Lung (tissue), 12 donors: Measurements from ENCODE around the gene C20orf202. TPM values are rescaled to one million over a fixed set of nuclear protein-coding genes. Genes with fewer than 3 reads are reported as not detected.

ENCODE experiments used
- ATAC-seq: fragments of 200-7000 bp; cut with Tn5 transposase; one replicate; pipeline ENCODE4 v1.9.1; 2020; ENCODE audit warnings: moderate number of reproducible peaks; ENCODE audit not compliant: insufficient read depth, low FRiP score
- DNase-seq, 3 donors: peaks; one replicate each; pipeline ENCODE4 v3.0.0-alpha.2; 2013 to 2017
- H3K27ac ChIP-seq, 2 donors: one replicate each; pipeline ENCODE4 v1.5.1; 2013; ENCODE audit warnings: mild to moderate bottlenecking in 2 of 2, moderate library complexity in 2 of 2, control low read depth in 1 of 2, inconsistent platforms in 1 of 2, low read depth in 1 of 2, low read length in 1 of 2
- H3K27me3 ChIP-seq, 3 donors: one replicate each; pipeline ENCODE4 v1.5.1; 2013; ENCODE audit warnings: low read length in 2 of 3; ENCODE audit not compliant: control insufficient read depth in 3 of 3, insufficient read depth in 3 of 3
- H3K36me3 ChIP-seq, 4 donors: one replicate each; pipeline ENCODE4 v1.5.1; 2013; ENCODE audit warnings: low read length in 4 of 4, mild to moderate bottlenecking in 1 of 4, moderate library complexity in 1 of 4; ENCODE audit not compliant: control insufficient read depth in 4 of 4, insufficient read depth in 4 of 4
- H3K4me1 ChIP-seq, 5 donors: one replicate each; pipeline ENCODE4 v1.5.1; 2013; ENCODE audit warnings: low read length in 5 of 5, mild to moderate bottlenecking in 2 of 5, moderate library complexity in 1 of 5; ENCODE audit not compliant: control insufficient read depth in 5 of 5, insufficient read depth in 5 of 5
- H3K4me3 ChIP-seq: one replicate; pipeline ENCODE4 v1.5.1; 2013; ENCODE audit warnings: mild to moderate bottlenecking, control low read depth, moderate library complexity
- H3K9ac ChIP-seq, 2 donors: one replicate each; pipeline ENCODE4 v1.5.1; 2013; ENCODE audit warnings: low read length in 2 of 2, control low read depth in 1 of 2; ENCODE audit not compliant: insufficient read depth in 1 of 2
- H3K9me3 ChIP-seq, 4 donors: one replicate each; pipeline ENCODE4 v1.5.1; 2013; ENCODE audit warnings: low read length in 3 of 4, mild to moderate bottlenecking in 1 of 4, moderate library complexity in 1 of 4; ENCODE audit not compliant: control insufficient read depth in 4 of 4, insufficient read depth in 3 of 4
- CTCF ChIP-seq: IDR thresholded peaks from 2 replicates; pipeline ENCODE4 v1.5.1; 2012; ENCODE audit warnings: mild to moderate bottlenecking; ENCODE audit errors: control extremely low read depth, extremely low read depth
- WGBS, 2 donors: extraction: QIAGEN DNeasy Blood & Tissue Kit; methylation state at CpG; one replicate each; pipeline ENCODE4 v1.1.7; 2013; 5-methylcytosine and 5-hydroxymethylcytosine counted together
- polyA plus RNA-seq, 2 donors: library from polyadenylated mRNA; stranded (reverse); fragments of 200-250 nt; gene quantifications; one replicate each; pipeline ENCODE4 v1.2.1, GENCODE V29; 2013
- total RNA-seq, 2 donors: library from RNA; depleted of rRNA in 1 of 2; stranded (reverse); fragments of >200 nt in 1 of 2; gene quantifications; one replicate each; pipeline ENCODE4 v1.2.1, GENCODE V29; 2014 to 2021
- donor health status: control.
- donor health status: control.
- donor health status: Bipolar disorder and iron deficiency.
- donor health status: healthy.
- donor health status: DM: yes; HTN: yes; CAD: no.

The C20orf202 gene
- total and polyA plus RNA-seq, 4 donors: 0.11 to 1.0 (median 0.38) TPM

- no peak for DNase-seq
- no peak for TF ChIP-seq CTCF
- Histone ChIP-seq H3K9me3 (no peaks in the 10 kb centered on the region), H3K27ac (no peak overlapping the region), H3K27me3 (peaks cover 0 to 3% (median 0%) of the 10 kb centered on the region in 3 donors), H3K4me1 (peaks cover 0 to 49% (median 12%) of the 10 kb centered on the region in 5 donors), H3K4me3 (no peak overlapping the region), H3K36me3 (no peaks in the 10 kb centered on the region), H3K9ac (no peak overlapping the region)
- WGBS, 2 donors: 97% methylated on average over 1 of the region's 1 CpG
- ATAC-seq: no peak
Measured at GRCh38 chr20:1195226-1195625, 8.0 kb upstream of the C20orf202 start.

GRCh38 chr20:1196634-1197033 lies 6.6 kb upstream of the C20orf202 start:
- DNase-seq (no peak), ATAC-seq (no peak)
- Histone ChIP-seq H3K27me3 (peaks cover 0 to 3% (median 0%) of the 10 kb centered on the region in 3 donors), H3K36me3 (no peaks in the 10 kb centered on the region), H3K9ac (no peak overlapping the region), H3K4me1 (peaks cover 0 to 41% (median 7%) of the 10 kb centered on the region in 5 donors), H3K27ac (no peak overlapping the region), H3K4me3 (no peak overlapping the region), H3K9me3 (no peaks in the 10 kb centered on the region)
- WGBS, 2 donors: 76 to 86% methylated on average over 2 of the region's 2 CpGs
- TF ChIP-seq CTCF: no peak

- Histone ChIP-seq H3K36me3 (no peaks in the 10 kb centered on the region), H3K4me1 (peaks cover 0 to 38% (median 7%) of the 10 kb centered on the region in 5 donors), H3K9me3 (no peaks in the 10 kb centered on the region), H3K27me3 (peaks cover 0 to 3% (median 0%) of the 10 kb centered on the region in 3 donors), H3K9ac (no peak overlapping the region), H3K27ac (no peak overlapping the region), H3K4me3 (no peak overlapping the region)
- 73 to 84% methylated on average over 7 of the region's 7 CpGs for WGBS, 2 donors
- ATAC-seq (no peak), DNase-seq (peak; percentile 82 to 93 (median 90))
- no peak for TF ChIP-seq CTCF
Measured at GRCh38 chr20:1197801-1198200, 5.5 kb upstream of the C20orf202 start.

DNA sequence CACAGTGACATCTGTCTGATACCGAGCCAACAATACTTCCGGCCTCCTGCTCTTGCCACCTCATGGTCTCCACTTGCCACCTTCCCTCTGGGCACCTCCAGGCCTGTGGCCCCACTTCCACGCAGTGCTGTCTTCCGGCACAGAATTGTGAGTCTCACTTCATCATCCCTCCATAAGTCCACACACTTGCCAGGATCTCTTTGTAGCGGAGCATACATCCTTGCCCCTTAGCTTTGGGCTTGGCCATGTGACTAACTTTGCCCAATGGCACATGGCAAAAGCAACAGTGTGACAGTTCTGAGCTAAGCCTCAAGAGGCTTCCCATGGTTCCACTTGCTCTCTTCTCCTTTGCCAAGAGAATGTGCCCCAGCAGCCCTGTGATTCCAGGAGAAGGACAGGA lies 4.5 kb upstream of the C20orf202 start:
- peaks cover 0 to 3% (median 0%) of the 10 kb centered on the region in 3 donors for H3K27me3 ChIP-seq
- H3K9ac ChIP-seq: no peak overlapping the region
- no peak overlapping the region for H3K4me3 ChIP-seq
- peak overlapping the region in 1 of 2 donors; percentile 5 for H3K27ac ChIP-seq
- no peaks in the 10 kb centered on the region for H3K9me3 ChIP-seq
- no peak for TF ChIP-seq CTCF
- H3K4me1 ChIP-seq: peaks cover 0 to 46% (median 12%) of the 10 kb centered on the region in 5 donors
- WGBS, 2 donors: 85% methylated on average over 5 of the region's 5 CpGs
- no peaks in the 10 kb centered on the region for H3K36me3 ChIP-seq
- ATAC-seq: no peak
- peak in 2 of 3 donors; percentile 54 to 61 for DNase-seq
